Activated CD8-positive, alpha-beta memory T cell treated with anti-CD3 and anti-CD28 coated beads, Interleukin-2, amount 50 U/mL, for 24 hours (primary cell): ENCODE results near the gene GBP5.
"Not testable (repeated sequence)": the region's sequence is repeated elsewhere in the genome, so short reads cannot be mapped to it uniquely, and the experiment has no call there.

Source experiments
- DNase-seq: peaks from one replicate; pipeline ENCODE4 v3.0.0-alpha.2; 2020; ENCODE audit errors: extremely low read depth

Gene GBP5, protein sequence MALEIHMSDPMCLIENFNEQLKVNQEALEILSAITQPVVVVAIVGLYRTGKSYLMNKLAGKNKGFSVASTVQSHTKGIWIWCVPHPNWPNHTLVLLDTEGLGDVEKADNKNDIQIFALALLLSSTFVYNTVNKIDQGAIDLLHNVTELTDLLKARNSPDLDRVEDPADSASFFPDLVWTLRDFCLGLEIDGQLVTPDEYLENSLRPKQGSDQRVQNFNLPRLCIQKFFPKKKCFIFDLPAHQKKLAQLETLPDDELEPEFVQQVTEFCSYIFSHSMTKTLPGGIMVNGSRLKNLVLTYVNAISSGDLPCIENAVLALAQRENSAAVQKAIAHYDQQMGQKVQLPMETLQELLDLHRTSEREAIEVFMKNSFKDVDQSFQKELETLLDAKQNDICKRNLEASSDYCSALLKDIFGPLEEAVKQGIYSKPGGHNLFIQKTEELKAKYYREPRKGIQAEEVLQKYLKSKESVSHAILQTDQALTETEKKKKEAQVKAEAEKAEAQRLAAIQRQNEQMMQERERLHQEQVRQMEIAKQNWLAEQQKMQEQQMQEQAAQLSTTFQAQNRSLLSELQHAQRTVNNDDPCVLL

DNA sequence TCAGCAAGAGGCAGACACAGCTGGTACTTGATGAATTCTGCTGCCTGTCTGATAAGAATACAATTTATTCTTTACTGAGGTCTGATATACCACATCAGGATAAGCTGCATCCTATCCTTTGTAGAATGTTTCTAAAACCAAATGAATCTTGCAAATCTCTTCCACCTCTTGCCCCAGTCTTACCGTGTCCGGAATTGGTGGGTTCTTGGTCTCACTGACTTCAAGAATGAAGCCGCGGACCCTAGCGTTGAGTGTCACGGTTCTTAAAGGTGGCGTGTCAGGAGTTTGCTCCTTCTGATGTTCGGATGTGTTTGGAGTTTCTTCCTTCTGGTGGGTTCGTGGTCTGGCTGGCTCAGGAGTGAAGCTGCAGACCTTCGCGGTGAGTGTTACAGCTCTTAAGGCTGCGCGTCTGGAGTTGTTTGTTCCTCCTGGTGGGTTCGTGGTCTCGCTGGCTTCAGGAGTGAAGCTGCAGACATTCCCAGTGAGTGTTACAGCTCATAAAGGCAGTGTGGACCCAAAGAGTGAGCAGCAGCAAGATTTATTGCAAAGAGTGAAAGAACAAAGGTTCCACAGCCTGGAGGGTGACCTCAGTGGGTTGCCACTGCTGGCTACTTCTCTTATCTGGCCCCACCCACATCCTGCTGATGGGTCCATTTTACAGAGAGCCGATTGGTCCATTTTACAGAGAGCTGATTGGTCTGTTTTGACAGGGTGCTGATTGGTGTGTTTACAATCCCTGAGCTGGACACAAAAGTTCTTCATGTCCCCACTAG lies at the start of gene GBP5:
Gene GBP5, minus strand, starts transcription at position 592 of the 773 bp plus-strand sequence. CDS start 3,305 bp downstream, outside the sequence.
- not testable (repeated sequence) for DNase-seq

DNA sequence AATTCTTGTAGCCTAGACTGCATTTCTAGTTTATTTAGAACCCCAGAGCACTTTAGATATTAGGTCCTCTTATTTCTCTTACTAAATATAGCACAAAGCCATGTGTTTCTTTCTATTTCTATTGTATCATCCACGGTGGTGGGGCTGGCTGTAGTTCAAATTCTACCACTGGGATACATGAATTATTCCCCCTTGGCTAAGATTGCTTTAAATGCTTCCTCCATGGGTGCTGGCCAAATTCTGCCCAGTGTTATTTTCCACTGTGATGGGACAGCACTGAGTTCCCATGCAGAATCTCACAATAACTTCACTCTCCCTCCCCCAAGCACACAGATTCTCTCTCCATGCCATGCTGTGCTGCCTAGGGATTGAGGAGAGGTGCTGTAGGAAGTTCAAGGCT lies 49.7 kb upstream of the GBP5 start:
- no peak for DNase-seq

DNA sequence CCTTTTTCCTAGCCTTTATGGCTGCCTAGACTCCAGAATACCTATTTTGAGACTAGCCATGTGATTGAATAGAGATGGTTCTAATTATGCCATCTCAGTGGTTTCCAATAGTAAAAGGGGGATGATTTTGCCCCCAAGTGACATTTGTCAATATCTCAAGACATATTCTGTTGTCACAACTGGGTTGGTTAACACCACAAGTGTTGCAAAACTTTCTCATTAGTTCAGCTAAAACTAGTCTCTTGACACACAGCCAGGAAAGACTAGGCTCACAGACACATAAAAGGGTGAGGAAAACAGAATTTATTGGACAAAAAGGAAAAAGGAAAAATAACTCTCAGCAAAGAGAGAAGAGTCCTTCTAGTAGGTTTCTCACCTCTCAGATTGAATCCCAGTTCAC lies 39.9 kb upstream of the GBP5 start:
- no peak for DNase-seq

DNA sequence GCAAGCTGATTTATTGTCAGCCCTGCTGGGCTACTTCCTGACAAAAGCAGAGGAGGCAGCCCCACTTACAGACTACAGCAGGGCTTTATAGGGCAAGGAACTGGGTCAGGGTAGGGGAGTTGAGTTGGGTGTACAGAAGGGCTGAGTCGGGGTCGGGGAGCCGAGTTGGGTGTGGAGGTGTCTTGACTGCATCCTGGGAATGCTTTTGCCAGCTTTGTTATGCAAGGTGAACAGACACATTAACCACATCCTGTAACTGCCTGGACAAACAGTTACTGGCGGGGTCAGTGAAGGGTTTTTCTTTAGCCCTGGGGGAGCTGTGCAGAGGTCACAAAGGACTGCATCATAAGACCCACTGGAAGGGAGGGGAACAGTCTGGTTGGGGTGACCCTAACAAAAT lies 39.1 kb upstream of the GBP5 start:
- no peak for DNase-seq

DNA sequence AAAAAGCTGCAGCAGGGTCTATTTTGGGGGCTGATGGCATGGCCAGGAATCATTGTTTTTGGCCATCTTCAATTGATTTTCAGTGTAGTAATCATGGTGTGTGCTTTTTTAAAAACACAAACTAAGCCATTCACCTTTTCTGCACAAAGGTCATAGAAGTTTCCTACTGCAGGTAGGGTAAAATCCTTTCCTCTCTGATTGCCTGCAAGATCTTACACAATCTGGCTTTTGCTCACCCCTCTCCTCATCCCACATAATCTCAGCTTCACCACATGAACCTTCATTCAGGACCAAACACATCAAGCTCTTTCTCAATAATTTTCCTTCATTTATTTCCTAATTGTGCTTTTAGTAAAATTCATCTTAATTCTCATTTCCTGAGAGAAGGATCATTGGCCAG lies 38.3 kb upstream of the GBP5 start:
- DNase-seq: no peak

DNA sequence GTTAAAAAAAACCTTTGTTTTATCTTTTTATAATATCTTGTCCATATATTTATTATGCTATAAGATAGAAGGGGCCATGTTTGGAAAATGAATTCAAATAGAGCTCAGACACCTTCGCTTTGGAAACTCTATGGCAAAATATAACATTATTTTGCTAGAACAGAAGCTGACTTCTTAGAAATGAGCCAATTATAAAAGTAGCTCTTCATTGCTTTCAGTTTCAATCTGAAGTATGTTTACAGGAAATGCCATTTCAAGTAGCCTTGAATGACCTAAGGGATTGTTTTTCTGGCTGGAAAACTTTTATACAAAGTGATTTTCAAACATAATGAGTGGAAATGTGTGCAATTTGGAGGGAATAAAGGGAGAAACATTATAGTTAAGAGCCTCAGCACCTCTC lies 37.8 kb upstream of the GBP5 start:
- DNase-seq: no peak

DNA sequence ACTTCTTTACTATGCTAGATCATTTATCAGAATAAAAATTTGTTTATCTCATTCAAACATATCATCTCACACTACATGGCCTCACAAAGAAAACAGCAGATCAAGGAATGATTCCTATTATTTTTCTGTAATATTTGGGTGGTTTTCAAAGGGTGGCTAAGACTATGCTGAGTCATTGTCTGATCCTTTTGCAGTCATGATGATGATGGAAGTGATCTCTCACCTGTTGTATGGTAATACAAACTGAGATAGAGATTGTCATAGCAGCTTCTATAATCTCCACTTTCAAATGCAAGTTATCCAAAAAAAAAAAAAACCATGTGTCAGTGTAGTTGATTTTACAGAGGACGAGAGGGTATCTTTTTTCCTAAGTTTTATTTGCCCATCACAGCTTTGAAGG lies 37.2 kb upstream of the GBP5 start:
- DNase-seq: no peak

DNA sequence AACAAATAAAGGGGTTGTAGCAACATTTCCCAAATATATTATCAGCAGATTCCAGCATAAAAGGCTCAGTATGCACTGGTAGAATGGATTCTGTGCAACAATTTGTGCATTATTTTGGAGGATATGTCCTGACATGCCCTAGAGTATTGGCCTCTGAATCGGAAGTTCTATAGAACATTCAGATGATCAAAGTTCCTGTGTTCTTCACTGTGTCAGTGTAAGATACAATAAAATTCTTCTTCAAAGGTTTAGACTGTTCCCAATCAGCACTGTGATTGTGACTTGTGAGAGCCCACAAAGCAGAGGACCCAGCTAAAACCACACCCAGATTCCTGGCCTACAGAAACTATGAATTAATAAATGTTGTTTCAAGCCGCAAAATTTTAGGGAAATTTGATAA lies 33.6 kb upstream of the GBP5 start:
- no peak for DNase-seq

DNA sequence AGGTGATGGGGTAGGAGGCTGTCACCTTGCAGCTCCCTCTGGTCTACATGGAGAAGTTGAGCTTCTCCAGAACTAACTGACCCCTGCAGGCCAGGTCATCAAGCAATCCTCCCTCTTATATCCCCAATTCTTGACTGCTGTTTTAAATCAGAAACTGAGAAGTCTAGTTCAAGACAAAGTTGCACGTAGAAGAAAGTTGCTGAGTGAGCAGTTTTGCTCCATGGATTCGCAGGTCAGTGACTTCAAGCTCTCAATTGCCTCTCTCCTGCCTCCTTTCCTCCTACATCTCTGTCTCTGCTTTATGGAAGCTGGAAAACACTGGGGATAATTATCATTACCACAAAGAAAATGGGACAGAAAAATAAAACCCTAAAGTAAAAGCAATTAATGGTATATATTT lies 32.8 kb upstream of the GBP5 start:
- DNase-seq: no peak

DNA sequence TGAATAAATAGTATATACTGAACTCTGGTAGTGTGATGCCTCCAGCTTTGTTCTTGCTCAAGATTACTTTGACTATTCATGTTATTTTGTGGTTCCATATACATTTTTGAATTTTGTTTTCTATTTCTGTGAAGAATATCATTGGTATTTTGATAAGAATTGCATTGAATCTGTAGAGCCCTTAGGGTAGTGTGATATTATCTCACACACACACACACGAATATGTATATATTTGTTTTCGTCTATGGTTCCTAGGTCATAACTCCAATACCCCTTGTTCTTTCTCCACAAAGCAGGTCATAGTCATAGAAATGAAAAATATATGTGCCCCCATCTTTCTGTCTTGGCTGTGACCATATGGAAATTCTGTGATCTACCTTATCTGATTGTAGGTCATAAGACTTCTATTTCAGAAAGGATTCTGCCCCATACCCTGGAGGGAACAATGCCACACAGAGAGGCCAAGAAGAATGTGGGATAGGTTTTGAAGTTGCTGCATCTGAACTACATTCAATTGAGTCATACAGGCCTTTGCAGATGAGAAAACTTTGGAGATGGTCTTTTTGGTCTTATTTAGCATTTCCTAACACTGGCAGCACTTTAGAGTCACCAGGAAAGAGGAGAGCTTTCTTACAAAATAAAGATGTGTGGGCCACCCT lies 32.0 kb upstream of the GBP5 start:
- no peak for DNase-seq

DNA sequence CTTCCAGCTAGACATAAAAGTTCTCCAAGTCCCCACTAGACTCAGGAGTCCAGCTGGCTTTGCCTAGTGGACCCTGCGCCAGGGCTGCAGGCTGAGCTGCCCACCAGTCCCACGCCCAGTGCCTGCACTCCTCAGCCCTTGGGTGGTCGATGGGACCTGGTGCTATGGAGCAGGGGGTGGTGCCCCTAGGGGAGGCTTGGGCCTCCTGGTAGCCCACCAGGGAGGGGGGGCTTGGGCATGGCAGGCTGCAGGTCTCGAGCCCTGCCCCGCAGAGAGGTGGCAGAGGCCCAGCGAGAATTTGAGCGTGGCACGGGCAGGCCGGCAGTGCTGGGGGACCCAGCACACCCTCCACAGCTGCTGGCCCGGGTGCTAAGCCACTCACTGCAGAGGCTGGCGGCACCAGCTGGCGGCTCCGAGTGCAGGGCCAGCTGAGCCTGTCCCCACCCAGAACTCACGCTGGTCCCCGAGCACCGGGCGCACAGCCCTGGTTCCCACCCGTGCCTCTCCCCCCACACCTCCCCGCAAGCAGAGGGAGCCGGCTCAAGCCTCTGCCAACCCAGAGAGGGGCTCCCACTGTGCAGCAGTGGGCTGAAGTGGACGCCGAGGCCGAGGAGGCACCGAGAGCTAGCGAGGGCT lies 30.2 kb upstream of the GBP5 start:
- no peak for DNase-seq

DNA sequence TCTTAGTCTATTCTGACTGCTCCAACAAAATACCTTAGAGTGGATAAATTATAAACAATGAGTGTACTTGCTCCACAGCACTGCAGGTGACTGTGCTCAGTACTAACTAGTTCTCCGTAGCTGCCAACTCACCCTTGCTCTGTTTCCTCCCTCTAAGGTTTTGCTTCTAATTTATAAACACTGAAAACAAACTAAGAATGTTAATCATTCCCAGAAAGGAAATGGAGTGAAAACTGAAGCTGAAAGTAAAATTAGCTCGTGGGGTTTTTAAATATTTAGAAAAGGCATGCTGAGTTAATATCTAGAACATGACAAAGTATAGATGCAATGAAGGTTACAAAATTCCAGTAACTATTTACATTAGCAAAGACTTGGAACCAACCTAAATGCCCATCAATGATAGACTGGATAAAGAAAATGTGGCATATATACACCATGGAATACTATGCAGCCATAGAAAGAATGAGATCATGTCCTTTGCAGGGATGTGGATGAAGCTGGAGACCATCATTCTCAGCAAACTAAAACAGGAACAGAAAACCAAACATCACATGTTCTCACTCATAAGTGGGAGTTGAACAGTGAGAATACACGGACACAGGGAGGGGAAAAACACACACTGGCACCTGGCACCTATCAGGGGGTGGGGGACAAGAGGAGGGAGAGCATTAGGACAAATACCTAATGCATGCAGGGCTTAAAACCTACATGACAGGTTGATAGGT lies 27.2 kb upstream of the GBP5 start:
- not testable (repeated sequence) for DNase-seq

DNA sequence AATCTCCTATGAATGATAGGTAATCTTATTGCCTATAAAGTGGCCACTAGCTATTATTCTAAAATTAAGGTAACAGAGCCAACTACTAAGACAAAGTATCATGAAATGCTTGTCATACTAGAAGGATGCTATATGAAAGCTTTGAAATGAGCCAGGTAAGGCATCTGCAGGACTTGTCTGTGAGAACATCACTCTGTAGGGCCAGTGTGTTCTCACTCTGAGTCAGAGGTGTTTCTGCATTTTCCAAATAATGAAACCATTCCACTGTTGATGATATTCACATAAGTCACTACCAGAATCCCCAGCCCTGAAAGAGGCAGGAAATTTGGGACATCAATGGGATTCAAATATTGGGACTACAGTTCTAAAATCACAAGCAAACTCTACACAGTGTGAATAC lies 25.8 kb upstream of the GBP5 start:
- DNase-seq: no peak

DNA sequence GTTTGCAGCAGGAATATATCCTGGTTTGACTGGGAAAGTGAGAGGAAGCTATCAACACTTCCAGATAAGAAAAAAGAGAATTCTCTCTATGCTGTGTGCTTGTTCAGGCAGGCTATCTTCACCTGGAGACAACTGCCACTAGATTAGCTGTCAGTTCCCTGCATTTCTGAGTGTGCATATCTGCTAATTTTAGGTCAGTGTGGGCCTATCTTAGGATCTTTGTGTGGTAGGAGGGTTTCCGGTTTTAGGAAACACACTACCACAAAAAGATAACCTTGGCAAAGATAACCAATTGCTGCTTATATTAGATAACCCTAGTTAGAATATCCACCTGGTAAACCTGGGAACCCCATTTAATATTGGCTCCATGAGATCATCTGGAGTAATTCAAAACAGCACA lies 22.5 kb upstream of the GBP5 start:
- DNase-seq: no peak

DNA sequence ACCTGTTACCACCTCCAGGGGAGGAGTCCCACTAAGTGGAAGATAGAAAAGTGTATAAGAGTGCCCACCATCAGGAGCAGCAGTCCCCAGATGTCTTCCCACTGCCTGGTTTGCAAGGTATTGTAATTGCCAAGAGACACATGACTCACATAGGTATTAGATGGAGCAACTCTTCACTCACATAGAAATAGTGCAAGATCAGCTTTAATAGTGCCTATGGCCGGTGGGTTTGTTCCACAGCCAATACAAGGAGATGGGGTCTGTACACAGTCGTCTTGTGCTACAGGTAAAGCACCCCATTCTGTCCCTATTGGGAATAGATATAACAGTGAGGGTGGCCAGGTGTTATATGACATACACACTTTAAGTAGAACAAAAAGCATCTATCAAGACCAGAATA lies 18.6 kb upstream of the GBP5 start:
- DNase-seq: no peak

DNA sequence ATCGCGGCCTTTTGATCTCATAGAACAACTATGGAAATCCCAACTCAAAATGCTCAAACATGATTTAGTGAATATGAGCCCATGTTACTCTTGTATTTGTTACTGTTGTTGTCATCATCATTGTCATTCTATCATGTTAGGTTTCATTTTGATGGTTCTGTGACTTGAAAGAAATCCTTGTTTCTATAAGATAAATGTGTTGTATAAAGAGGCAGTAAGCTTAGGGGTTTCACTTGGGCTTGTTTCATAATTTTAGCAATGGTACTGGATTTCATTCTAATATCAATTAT lies 15.3 kb upstream of the GBP5 start:
- DNase-seq: no peak

DNA sequence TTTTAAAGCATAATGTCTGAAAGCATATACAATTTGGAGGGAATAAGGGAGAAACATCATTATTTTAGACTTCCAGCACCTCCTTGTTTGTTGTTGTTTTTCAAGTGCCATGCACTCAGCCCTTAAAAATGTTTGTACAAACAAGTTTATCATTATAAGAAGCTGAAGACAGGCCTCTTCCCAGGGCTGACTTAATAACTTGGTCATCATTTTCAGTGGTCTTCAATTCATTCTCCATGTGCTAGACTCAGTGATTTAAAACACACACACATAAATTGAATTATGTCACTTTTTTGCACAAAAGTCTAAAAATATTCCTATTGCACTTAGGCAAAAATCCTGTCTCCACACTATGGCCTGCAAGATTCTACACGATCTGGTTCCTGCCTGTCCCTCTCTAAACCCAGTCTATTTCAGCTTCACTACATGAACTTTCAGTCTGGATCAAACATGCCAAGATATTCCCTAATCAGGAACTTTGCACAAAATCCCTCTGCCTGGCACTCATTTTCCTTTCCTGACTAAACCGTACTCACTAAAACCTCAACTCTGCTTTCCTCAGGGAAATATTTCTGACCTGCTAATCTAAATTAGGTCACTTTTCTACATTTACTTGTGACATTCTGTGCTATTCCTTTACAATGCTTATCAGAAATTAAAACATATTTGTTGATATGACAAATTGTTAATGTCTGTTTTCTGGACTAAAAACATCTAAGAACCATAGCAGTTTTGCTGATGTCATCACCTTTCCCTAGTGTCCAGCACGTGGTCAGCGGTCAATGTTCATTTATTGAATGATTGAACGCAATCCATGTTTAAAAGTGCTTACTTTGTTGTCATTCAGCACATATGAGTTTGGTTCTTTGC lies 14.8 kb upstream of the GBP5 start:
- no peak for DNase-seq

DNA sequence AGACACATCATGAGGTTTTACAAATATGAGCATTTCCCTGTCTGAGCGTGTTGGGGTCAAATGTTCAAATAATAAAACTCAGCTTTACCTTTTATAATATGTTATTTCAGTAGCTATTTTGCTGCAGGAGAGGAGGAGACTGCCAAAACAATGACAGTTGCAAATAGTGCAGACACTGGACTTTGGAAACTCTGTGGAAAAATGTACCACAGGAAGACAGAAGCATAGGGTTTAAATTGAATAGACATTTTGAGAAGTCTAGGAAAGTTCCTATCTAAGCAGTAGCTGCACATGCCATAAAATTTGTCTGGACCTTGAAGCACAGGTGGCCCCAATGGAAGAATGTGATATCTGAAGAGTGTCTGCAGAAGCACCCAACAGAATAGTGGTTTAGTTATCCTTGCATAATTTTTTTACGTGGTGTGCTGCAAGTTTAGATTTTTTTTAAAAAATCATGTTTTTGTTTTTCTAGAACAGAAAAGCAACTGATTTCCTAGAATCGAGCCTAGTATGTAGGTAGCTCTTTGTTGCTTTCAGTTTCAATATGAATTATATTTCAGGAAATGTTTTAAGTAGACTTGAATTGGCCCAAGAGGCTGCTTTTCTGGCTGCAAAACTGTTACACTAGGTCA lies 14.0 kb upstream of the GBP5 start:
- no peak for DNase-seq

DNA sequence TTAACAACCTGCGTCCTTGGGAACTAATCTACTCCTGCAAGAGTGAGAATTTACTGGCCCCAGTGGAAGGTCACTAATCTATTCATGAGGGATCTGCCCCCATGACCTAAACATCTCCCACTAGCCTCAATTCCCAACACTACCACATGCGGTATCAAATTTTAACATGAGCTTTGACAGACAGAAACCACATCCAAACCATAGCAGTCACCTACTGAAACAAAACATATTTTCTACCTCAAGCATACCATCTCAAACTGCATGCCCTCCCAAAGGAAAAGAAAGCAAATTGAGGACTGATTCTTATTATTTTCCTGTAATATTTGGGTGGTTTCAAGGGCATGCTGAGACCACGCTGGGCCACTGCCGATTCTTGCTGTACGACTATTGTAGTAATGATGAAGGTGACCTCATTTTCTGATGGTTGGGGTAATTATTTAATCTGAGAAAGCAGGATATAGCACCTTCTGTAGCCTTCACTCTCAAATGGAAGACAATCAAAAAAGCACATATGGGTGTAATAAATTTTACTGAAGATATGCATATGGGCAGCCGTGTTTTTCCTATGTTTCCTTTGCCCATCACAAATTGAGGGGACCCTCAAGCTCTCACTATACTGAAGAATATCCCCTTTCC lies 13.2 kb upstream of the GBP5 start:
- no peak for DNase-seq
